Keratinocyte (primary cell): ENCODE results near the gene CEMIP2.

Experiments used
- EZH2 ChIP-seq: IDR thresholded peaks from one replicate; pipeline ENCODE4 v1.6.1; 2012; ENCODE audit warnings: inconsistent platforms, mild to moderate bottlenecking, low read length, moderate library complexity
- TF ChIP-seq, protein P1 (sequence below), 3 experiments: IDR thresholded peaks in 1 of 3; conservative IDR thresholded peaks in 1 of 3; optimal IDR thresholded peaks in 1 of 3; 2 replicates in 2 of 3; 3 replicates in 1 of 3; pipeline versions ENCODE3 to v1.5.1; 2011; ENCODE audit warnings: low read length in 3 of 3, mild to moderate bottlenecking in 3 of 3, moderate library complexity in 2 of 3, control low read depth in 1 of 3, inconsistent platforms in 1 of 3; ENCODE audit not compliant: insufficient read depth in 2 of 3; ENCODE audit errors: extremely low read depth in 1 of 3

DNA sequence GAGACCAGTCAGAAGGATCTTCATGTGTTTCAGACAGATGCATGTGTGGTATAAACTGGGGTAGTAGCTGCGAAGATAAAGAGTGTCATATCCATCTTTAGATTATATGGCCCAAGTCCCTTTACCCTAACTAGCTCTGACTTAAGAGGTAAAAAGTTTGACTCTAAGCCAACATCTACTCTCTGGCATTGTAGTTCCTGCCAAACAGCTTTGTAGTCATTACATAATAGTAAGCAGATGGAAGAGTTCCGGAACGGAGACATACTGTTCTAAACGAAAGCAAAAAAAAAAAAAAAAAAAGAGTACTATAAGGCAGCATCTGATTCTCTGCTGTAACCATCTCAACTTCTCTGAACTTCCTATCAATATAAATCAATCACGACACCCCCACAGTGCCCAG lies 48.8 kb downstream of the CEMIP2 start:
- TF ChIP-seq, protein P1, sequence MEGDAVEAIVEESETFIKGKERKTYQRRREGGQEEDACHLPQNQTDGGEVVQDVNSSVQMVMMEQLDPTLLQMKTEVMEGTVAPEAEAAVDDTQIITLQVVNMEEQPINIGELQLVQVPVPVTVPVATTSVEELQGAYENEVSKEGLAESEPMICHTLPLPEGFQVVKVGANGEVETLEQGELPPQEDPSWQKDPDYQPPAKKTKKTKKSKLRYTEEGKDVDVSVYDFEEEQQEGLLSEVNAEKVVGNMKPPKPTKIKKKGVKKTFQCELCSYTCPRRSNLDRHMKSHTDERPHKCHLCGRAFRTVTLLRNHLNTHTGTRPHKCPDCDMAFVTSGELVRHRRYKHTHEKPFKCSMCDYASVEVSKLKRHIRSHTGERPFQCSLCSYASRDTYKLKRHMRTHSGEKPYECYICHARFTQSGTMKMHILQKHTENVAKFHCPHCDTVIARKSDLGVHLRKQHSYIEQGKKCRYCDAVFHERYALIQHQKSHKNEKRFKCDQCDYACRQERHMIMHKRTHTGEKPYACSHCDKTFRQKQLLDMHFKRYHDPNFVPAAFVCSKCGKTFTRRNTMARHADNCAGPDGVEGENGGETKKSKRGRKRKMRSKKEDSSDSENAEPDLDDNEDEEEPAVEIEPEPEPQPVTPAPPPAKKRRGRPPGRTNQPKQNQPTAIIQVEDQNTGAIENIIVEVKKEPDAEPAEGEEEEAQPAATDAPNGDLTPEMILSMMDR (optimal IDR thresholded peaks at IDR 0.05 in 1 of 3, IDR thresholded peaks at IDR 0.05 in 1 of 3, conservative IDR thresholded peaks at IDR 0.05 in 1 of 3; ENCODE audit: extremely low read depth in 1 of 3, insufficient read depth in 2 of 3, low read length in 3 of 3): no peak
- no peak for TF ChIP-seq EZH2
